ENCODE measurements around the gene ELP4. TPM values are rescaled to one million over a fixed set of nuclear protein-coding genes. Genes with fewer than 3 reads are reported as not detected.

ELP4 gene
- polyA plus RNA-seq, 3 donors, result 6.0 to 17.8 (median 16.4) TPM

DNA sequence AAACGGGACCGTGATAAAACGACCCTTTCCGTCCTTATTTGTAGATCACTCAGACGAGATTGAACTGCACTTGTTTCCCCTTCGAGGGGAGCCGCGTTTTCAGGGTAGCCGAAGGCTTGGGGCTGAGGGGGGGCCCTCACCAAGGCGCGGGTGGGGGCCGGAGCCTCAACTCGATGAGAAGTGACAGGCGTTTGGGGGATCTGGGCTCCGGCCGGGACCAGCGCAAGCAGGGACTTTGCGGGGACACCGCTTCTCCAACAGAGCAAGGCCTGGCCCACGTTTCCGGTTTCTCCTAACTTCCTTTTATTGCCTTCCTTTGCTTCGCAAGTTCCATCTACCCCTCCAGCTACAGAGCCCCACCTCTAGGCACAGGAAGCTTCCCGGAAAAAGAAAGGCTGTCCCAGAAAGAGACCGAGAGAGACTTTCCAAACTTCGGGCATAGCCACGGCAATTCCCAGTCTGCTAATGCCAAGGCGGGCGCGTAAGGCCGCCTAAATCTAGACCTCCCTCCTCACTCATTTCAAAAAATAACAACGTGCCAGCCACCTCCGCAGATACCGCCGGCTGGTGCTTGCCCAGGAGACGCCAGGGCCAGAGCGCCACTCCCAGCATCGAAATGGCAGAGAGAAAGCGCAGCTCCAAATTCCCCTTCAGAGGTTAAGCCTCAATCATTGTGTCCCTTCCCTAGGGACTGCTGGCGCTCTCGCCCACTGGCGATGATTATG is 294.9 kb downstream of the ELP4 start:
- Mint-ChIP-seq H3K4me3 (peak overlapping the region; percentile 62 to 91), H3K4me1 (peaks cover 36% of the 10 kb centered on the region), H3K27ac (no peak overlapping the region), H3K9me3 (peaks cover 14 to 70% (median 53%) of the 10 kb centered on the region in 7 donors), H3K27me3 (ENCODE audit: low read depth in 3 of 3) (peaks cover 97 to 100% (median 99%) of the 10 kb centered on the region in 3 donors), H3K36me3 (peaks cover 20 to 46% of the 10 kb centered on the region in 2 donors)
- H3K4me2 ChIP-seq (replicated peaks; ENCODE audit: extremely low read depth, low read length, poor library complexity, severe bottlenecking), result peak overlapping the region; percentile 57
- peaks cover 14 to 28% of the 10 kb centered on the region in 2 donors for H3K4me1 ChIP-seq (ENCODE audit: control insufficient read depth in 1 of 2, insufficient read depth in 2 of 2, low read length in 2 of 2)
- peak overlapping the region in 1 of 3 experiments; percentile 62 for H3K4me3 ChIP-seq (replicated peaks in 1 of 3; ENCODE audit: low read depth in 2 of 3, low read length in 3 of 3)
- WGBS (ENCODE audit: insufficient coverage), result 2% methylated on average over 41 of the region's 41 CpGs
- DNase-seq, result peak in 1 of 3 donors; percentile 16
- H3K27ac ChIP-seq (ENCODE audit: low read depth in 1 of 2, low read length in 2 of 2), result no peak overlapping the region
- intact Hi-C loops (cut with micrococcal nuclease), result no loop called here
- H4K20me1 ChIP-seq (ENCODE audit: insufficient read depth, low read length), result no peaks in the 10 kb centered on the region
- H3K9ac ChIP-seq (ENCODE audit: insufficient read depth, low read length, poor library complexity, severe bottlenecking), result no peak overlapping the region
- H3K79me2 ChIP-seq (ENCODE audit: insufficient read depth, low read length), result no peaks in the 10 kb centered on the region
- H3K9me3 ChIP-seq (replicated peaks in 1 of 2; ENCODE audit: control insufficient read depth in 1 of 2, insufficient read depth in 1 of 2, low read length in 2 of 2), result peaks cover 27 to 92% of the 10 kb centered on the region in 2 donors
- no peaks in the 10 kb centered on the region for H3K36me3 ChIP-seq (replicated peaks in 1 of 2; ENCODE audit: control insufficient read depth in 1 of 2, insufficient read depth in 2 of 2, low read length in 2 of 2)
- peak overlapping the region; percentile 51 for H2AFZ ChIP-seq (ENCODE audit: insufficient read depth, low read depth, low read length, poor library complexity, severe bottlenecking)
- TF ChIP-seq, protein P1, sequence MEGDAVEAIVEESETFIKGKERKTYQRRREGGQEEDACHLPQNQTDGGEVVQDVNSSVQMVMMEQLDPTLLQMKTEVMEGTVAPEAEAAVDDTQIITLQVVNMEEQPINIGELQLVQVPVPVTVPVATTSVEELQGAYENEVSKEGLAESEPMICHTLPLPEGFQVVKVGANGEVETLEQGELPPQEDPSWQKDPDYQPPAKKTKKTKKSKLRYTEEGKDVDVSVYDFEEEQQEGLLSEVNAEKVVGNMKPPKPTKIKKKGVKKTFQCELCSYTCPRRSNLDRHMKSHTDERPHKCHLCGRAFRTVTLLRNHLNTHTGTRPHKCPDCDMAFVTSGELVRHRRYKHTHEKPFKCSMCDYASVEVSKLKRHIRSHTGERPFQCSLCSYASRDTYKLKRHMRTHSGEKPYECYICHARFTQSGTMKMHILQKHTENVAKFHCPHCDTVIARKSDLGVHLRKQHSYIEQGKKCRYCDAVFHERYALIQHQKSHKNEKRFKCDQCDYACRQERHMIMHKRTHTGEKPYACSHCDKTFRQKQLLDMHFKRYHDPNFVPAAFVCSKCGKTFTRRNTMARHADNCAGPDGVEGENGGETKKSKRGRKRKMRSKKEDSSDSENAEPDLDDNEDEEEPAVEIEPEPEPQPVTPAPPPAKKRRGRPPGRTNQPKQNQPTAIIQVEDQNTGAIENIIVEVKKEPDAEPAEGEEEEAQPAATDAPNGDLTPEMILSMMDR (IDR thresholded peaks at IDR 0.05), result no peak
- peaks cover 93 to 100% of the 10 kb centered on the region in 2 donors for H3K27me3 ChIP-seq (ENCODE audit: control insufficient read depth in 2 of 2, insufficient read depth in 2 of 2, low read length in 2 of 2)

GRCh38 chr11:31805037-31805628 is 295.6 kb downstream of the ELP4 start:
- peak overlapping the region; percentile 57 for H3K4me2 ChIP-seq (replicated peaks; ENCODE audit: extremely low read depth, low read length, poor library complexity, severe bottlenecking)

More at GRCh38 chr11:31805037-31805628, 295.6 kb downstream of the ELP4 start:
- Histone ChIP-seq H3K4me1 (ENCODE audit: control insufficient read depth in 1 of 2, insufficient read depth in 2 of 2, low read length in 2 of 2) (peaks cover 20 to 35% of the 10 kb centered on the region in 2 donors), H3K36me3 (replicated peaks in 1 of 2; ENCODE audit: control insufficient read depth in 1 of 2, insufficient read depth in 2 of 2, low read length in 2 of 2) (no peaks in the 10 kb centered on the region), H3K9me3 (replicated peaks in 1 of 2; ENCODE audit: control insufficient read depth in 1 of 2, insufficient read depth in 1 of 2, low read length in 2 of 2) (peaks cover 31 to 94% of the 10 kb centered on the region in 2 donors), H3K27me3 (ENCODE audit: control insufficient read depth in 2 of 2, insufficient read depth in 2 of 2, low read length in 2 of 2) (peaks cover 91 to 100% of the 10 kb centered on the region in 2 donors), H3K79me2 (ENCODE audit: insufficient read depth, low read length) (no peaks in the 10 kb centered on the region), H3K4me3 (replicated peaks in 1 of 3; ENCODE audit: low read depth in 2 of 3, low read length in 3 of 3) (peak overlapping the region in 1 of 3 experiments; percentile 62), H3K27ac (ENCODE audit: low read depth in 1 of 2, low read length in 2 of 2) (no peak overlapping the region), H3K9ac (ENCODE audit: insufficient read depth, low read length, poor library complexity, severe bottlenecking) (no peak overlapping the region), H2AFZ (ENCODE audit: insufficient read depth, low read depth, low read length, poor library complexity, severe bottlenecking) (no peak overlapping the region), H4K20me1 (ENCODE audit: insufficient read depth, low read length) (no peaks in the 10 kb centered on the region)
- H3K4me1 Mint-ChIP-seq, result peaks cover 40% of the 10 kb centered on the region
- WGBS (ENCODE audit: insufficient coverage), result 4% methylated on average over 51 of the region's 51 CpGs
- peaks cover 20 to 45% of the 10 kb centered on the region in 2 donors for H3K36me3 Mint-ChIP-seq
- peak overlapping the region in 1 of 2 donors; percentile 91 for H3K4me3 Mint-ChIP-seq
- peaks cover 96 to 100% (median 99%) of the 10 kb centered on the region in 3 donors for H3K27me3 Mint-ChIP-seq (ENCODE audit: low read depth in 3 of 3)
- intact Hi-C loops (cut with micrococcal nuclease), result no loop called here
- no peak for DNase-seq
- H3K9me3 Mint-ChIP-seq, result peaks cover 16 to 70% (median 55%) of the 10 kb centered on the region in 7 donors
- TF ChIP-seq, protein P1 (IDR thresholded peaks at IDR 0.05), result no peak
- no peak overlapping the region for H3K27ac Mint-ChIP-seq

Measured in CD14-positive monocyte (primary cell).